HuH-7.5 (cell line): ENCODE results near the gene BCAR1.
"Not testable (repeated sequence)": the region's sequence is repeated elsewhere in the genome, so short reads cannot be mapped to it uniquely, and the experiment has no call there.

Experiments used
- DNase-seq: peaks from one replicate; pipeline ENCODE4 v3.0.0; 2011; ENCODE audit warnings: low spot score

Gene BCAR1

GRCh38 chr16:75272097-75272551 is 20.7 kb upstream of the BCAR1 start:
- DNase-seq: no peak

- no peak for DNase-seq
Observed at GRCh38 chr16:75271441-75272096, 20.1 kb upstream of the BCAR1 start.

GRCh38 chr16:75269358-75269757 is 17.9 kb upstream of the BCAR1 start:
- DNase-seq: not testable (repeated sequence)

GRCh38 chr16:75267631-75268264 is 16.3 kb upstream of the BCAR1 start:
- DNase-seq: peak; percentile 72

GRCh38 chr16:75266738-75267630 is 15.6 kb upstream of the BCAR1 start:
- no peak for DNase-seq

- DNase-seq: peak; percentile 96
Observed at GRCh38 chr16:75265911-75266701, 14.7 kb upstream of the BCAR1 start.

GRCh38 chr16:75264999-75265910 is 13.8 kb upstream of the BCAR1 start:
- no peak for DNase-seq

- DNase-seq: no peak
Observed at GRCh38 chr16:75264457-75264998, 13.1 kb upstream of the BCAR1 start.

- no peak for DNase-seq
Observed at GRCh38 chr16:75263963-75264445, 12.6 kb upstream of the BCAR1 start.

- no peak for DNase-seq
Observed at GRCh38 chr16:75263291-75263962, 12.0 kb upstream of the BCAR1 start.

- DNase-seq: peak; percentile 13
Observed at GRCh38 chr16:75262800-75263127, 11.3 kb upstream of the BCAR1 start.

GRCh38 chr16:75262104-75262799 is 10.8 kb upstream of the BCAR1 start:
- DNase-seq: peak; percentile 90

- peak; percentile 19 for DNase-seq
Observed at GRCh38 chr16:75261590-75262078, 10.2 kb upstream of the BCAR1 start.

GRCh38 chr16:75260851-75261589 is 9.6 kb upstream of the BCAR1 start:
- DNase-seq: peak; percentile 19

GRCh38 chr16:75258807-75259141 is 7.3 kb upstream of the BCAR1 start:
- no peak for DNase-seq

GRCh38 chr16:75257886-75258806 is 6.7 kb upstream of the BCAR1 start:
- no peak for DNase-seq

GRCh38 chr16:75256696-75257343 is 5.4 kb upstream of the BCAR1 start:
- DNase-seq: no peak
